ENCODE measurements around the gene KRTAP5-4. TPM values are rescaled to one million over a fixed set of nuclear protein-coding genes. Genes with fewer than 3 reads are reported as not detected.

Gene KRTAP5-4, protein sequence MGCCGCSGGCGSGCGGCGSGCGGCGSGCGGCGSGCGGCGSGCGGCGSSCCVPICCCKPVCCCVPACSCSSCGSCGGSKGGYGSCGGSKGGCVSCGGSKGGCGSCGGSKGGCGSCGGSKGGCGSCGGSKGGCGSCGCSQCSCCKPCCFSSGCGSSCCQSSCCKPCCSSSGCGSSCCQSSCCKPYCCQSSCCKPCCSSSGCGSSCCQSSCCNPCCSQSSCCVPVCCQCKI
- not detected in 5 replicates for total RNA-seq (2022; extraction: Qiagen RNA extraction; ENCODE audit: low read depth)

GRCh38 chr11:1622086-1622485 is at the start of gene KRTAP5-4:
Gene KRTAP5-4 (minus strand): TSS chr11:1622138. CDS start chr11:1622093, 45 bp downstream.

DNA sequence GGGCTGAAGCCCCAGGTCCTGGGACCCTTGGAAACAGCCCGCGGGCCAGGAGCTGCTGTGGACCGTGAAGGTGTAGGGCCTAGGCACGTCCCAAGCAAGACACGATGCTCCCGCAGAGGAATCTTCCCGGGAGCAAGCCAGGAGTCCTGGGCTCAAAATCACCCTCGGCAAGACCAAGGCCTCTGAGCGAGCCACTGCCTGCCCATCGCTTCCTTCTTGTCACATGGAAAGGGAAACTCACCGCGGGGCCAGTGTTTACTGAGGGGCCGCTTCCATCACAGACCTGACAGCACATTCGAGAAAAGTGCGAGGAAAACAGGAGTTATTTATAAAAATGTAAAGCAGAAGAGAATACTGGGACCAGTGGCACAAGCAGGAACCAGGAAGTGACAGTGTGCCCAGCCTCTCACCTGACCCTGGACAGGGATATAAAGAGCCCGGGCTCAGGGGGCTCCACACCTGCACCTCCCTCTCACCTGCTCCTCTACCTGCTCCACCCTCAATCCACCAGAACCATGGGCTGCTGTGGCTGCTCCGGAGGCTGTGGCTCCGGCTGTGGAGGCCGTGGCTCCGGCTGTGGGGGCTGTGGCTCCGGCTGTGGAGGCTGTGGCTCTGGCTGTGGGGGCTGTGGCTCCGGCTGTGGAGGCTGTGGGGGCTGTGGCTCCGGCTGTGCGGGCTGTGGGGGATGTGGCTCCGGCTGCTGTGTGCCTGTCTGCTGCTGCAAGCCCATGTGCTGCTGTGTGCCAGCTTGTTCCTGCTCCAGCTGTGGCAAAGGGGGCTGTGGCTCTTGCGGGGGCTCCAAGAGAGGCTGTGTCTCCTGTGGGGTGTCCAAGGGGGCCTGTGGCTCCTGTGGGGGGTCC is 7.6 kb upstream of the KRTAP5-4 start, which contains the start of gene KRTAP5-5:
Gene KRTAP5-5, plus strand, starts transcription at position 450 of the 860 bp plus-strand sequence. Its CDS starts 66 bp downstream, at position 516.

GRCh38 chr11:1608363-1608762 is 13.6 kb downstream of the KRTAP5-4 start, which contains the start of gene KRTAP5-3:
Gene KRTAP5-3 (minus strand): TSS chr11:1608463. CDS start chr11:1608385, 78 bp downstream.

GRCh38 chr11:1597994-1598380 is 24.0 kb downstream of the KRTAP5-4 start, which contains the start of gene KRTAP5-2:
Gene KRTAP5-2 (minus strand): TSS chr11:1598294. CDS start chr11:1598250, 44 bp downstream.

GRCh38 chr11:1584661-1585370 is 37.1 kb downstream of the KRTAP5-4 start, which contains the start of gene KRTAP5-1:
Gene KRTAP5-1 (minus strand): TSS chr11:1585283. CDS start chr11:1585249, 34 bp downstream.

DNA sequence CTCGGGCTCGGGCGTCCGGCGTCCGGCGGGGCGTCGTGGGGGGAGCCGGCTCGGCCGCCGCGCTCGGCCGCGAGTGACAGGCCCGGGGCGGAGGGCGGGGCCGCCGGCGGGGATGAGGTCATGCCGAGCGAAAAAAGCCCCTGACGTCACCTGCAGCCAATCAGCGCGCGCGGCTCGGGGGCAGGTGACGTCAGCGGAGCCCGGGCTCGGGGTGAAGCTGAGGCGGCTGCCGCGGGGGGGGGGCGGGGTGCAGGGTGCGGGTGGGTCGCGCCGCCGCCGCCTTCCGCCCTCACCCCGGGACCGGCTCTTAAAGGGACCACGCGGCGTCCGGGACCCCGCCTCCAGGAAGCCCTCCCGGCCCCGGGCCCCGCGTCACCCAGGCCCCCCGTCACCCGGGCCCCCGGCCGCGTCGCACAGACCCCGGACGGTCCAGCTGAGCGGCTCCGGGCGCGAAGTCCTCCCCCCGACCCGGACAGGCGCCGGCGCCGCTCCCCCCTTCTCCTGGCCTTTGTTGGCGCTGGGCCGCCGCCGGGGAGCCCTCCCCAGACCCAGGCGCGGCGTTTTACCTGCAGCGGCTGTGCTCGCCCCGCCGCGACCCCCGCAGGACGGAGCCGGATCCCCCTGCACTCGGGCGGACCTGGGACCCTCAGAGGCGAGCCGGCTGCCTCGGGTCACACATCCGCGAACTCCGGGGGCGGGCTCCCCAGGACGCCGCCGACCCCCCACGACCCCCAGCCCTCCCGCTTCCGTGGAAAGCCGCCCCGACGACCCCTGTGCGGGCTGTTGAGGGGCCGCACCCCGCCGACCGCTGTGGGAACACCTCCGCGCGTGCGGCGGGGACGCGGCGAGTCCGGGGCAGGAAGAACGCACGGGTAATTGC is 49.5 kb downstream of the KRTAP5-4 start, which contains the start of gene DUSP8:
Gene DUSP8, minus strand, starts transcription at position 75 of the 880 bp plus-strand sequence. CDS start 6,445 bp downstream, outside the sequence.

Other genes with a start within 250 kb of the KRTAP5-4 start
- 5.9 to 6.7 TPM (median 6.2 TPM) in 5 replicates for gene BRSK2, start 232.2 kb downstream of the KRTAP5-4 start, total RNA-seq (2022; extraction: Qiagen RNA extraction; ENCODE audit: low read depth)
- gene MOB2, start 135.4 kb downstream of the KRTAP5-4 start, total RNA-seq (2022; extraction: Qiagen RNA extraction; ENCODE audit: low read depth), result 37.2 to 43.6 TPM (median 41.6 TPM) in 5 replicates
- gene DUSP8, start 49.9 kb downstream of the KRTAP5-4 start, total RNA-seq (2022; extraction: Qiagen RNA extraction; ENCODE audit: low read depth), result 0.34 to 1.6 TPM (median 0.83 TPM) in 5 replicates
- not detected in 5 replicates for gene KRTAP5-1, start 36.9 kb downstream of the KRTAP5-4 start, total RNA-seq (2022; extraction: Qiagen RNA extraction; ENCODE audit: low read depth)
- gene KRTAP5-2, start 23.8 kb downstream of the KRTAP5-4 start, total RNA-seq (2022; extraction: Qiagen RNA extraction; ENCODE audit: low read depth), result not detected in 5 replicates
- not detected in 5 replicates for gene KRTAP5-3, start 13.7 kb downstream of the KRTAP5-4 start, total RNA-seq (2022; extraction: Qiagen RNA extraction; ENCODE audit: low read depth)
- gene KRTAP5-5, start 7.6 kb upstream of the KRTAP5-4 start, total RNA-seq (2022; extraction: Qiagen RNA extraction; ENCODE audit: low read depth), result not detected in 5 replicates
- gene KRTAP5-6, start 75.1 kb upstream of the KRTAP5-4 start, total RNA-seq (2022; extraction: Qiagen RNA extraction; ENCODE audit: low read depth), result not detected in 5 replicates
- 0.96 to 2.1 TPM (median 1.2 TPM) in 5 replicates for gene IFITM10, start 128.5 kb upstream of the KRTAP5-4 start, total RNA-seq (2022; extraction: Qiagen RNA extraction; ENCODE audit: low read depth)
- gene CTSD, start 141.8 kb upstream of the KRTAP5-4 start, total RNA-seq (2022; extraction: Qiagen RNA extraction; ENCODE audit: low read depth), result 357 to 564 TPM (median 482 TPM) in 5 replicates
- 0.21 to 1.00 TPM (median 0.36 TPM) in 5 replicates for gene SYT8, start 212.9 kb upstream of the KRTAP5-4 start, total RNA-seq (2022; extraction: Qiagen RNA extraction; ENCODE audit: low read depth)
- 0.39 TPM in 1 of 5 replicates, not detected in the others for gene TNNI2, start 216.8 kb upstream of the KRTAP5-4 start, total RNA-seq (2022; extraction: Qiagen RNA extraction; ENCODE audit: low read depth)
- gene LSP1, start 230.9 kb upstream of the KRTAP5-4 start, total RNA-seq (2022; extraction: Qiagen RNA extraction; ENCODE audit: low read depth), result 1.2 to 3.2 TPM (median 2.2 TPM) in 5 replicates